GM15510 (cell line): ENCODE measurements around the gene TMEM40.

Experiments
- POLR2A ChIP-seq: IDR thresholded peaks from 3 replicates; pipeline ENCODE4 v1.6.1; 2011; ENCODE audit warnings: borderline replicate concordance; ENCODE audit not compliant: insufficient read length; ENCODE audit errors: extremely low read depth

The TMEM40 gene

GRCh38 chr3:12759097-12759679 lies at the start of gene TMEM40:
Gene TMEM40, minus strand, starts transcription at chr3:12759259. Its CDS starts 9,427 bp downstream, at chr3:12749832.
- TF ChIP-seq POLR2A, result no peak

- no peak for TF ChIP-seq POLR2A
These were observed 49.5 kb upstream of the TMEM40 start for GRCh38 chr3:12808587-12808986.

- no peak for TF ChIP-seq POLR2A
These were observed 48.7 kb upstream of the TMEM40 start for GRCh38 chr3:12807601-12808359.

- no peak for TF ChIP-seq POLR2A
These were observed 48.0 kb upstream of the TMEM40 start for GRCh38 chr3:12807066-12807465.

GRCh38 chr3:12803371-12803770 lies 44.3 kb upstream of the TMEM40 start:
- no peak for TF ChIP-seq POLR2A

GRCh38 chr3:12799525-12800440 lies 40.7 kb upstream of the TMEM40 start:
- no peak for TF ChIP-seq POLR2A

GRCh38 chr3:12798559-12799179 lies 39.6 kb upstream of the TMEM40 start:
- no peak for TF ChIP-seq POLR2A

- TF ChIP-seq POLR2A, result no peak
These were observed 39.0 kb upstream of the TMEM40 start for GRCh38 chr3:12797892-12798558.

- TF ChIP-seq POLR2A, result no peak
These were observed 38.2 kb upstream of the TMEM40 start for GRCh38 chr3:12797124-12797891.

- TF ChIP-seq POLR2A, result no peak
These were observed 37.4 kb upstream of the TMEM40 start, which contains the start of gene CAND2 for GRCh38 chr3:12796171-12797123. Gene CAND2, plus strand, starts transcription at chr3:12796680. Its CDS starts 41 bp downstream, at chr3:12796721.

GRCh38 chr3:12793701-12794100 lies 34.6 kb upstream of the TMEM40 start:
- no peak for TF ChIP-seq POLR2A

GRCh38 chr3:12791430-12791829 lies 32.4 kb upstream of the TMEM40 start:
- TF ChIP-seq POLR2A, result no peak
